ENCODE measurements around the gene TTC21B. TPM values are rescaled to one million over a fixed set of nuclear protein-coding genes. Genes with fewer than 3 reads are reported as not detected.

TTC21B gene
- total RNA-seq, 1 donor = 22.4 TPM

- no peak for DNase-seq (ENCODE audit: low read depth)
- TF ChIP-seq CTCF (IDR thresholded peaks at IDR 0.05; ENCODE audit: insufficient read depth, low read length) = no peak
- H3K4me3 ChIP-seq (ENCODE audit: low read depth, low read length) = no peak overlapping the region
Observed at GRCh38 chr2:165892526-165892925, 61.0 kb downstream of the TTC21B start.

GRCh38 chr2:165891943-165892342 lies 61.6 kb downstream of the TTC21B start:
- no peak for TF ChIP-seq CTCF (IDR thresholded peaks at IDR 0.05; ENCODE audit: insufficient read depth, low read length)
- no peak for DNase-seq (ENCODE audit: low read depth)
- H3K4me3 ChIP-seq (ENCODE audit: low read depth, low read length) = no peak overlapping the region

- TF ChIP-seq CTCF (IDR thresholded peaks at IDR 0.05; ENCODE audit: insufficient read depth, low read length) = no peak
- H3K4me3 ChIP-seq (ENCODE audit: low read depth, low read length) = no peak overlapping the region
- DNase-seq (ENCODE audit: low read depth) = no peak
Observed at GRCh38 chr2:165891345-165891744, 62.2 kb downstream of the TTC21B start.

DNA sequence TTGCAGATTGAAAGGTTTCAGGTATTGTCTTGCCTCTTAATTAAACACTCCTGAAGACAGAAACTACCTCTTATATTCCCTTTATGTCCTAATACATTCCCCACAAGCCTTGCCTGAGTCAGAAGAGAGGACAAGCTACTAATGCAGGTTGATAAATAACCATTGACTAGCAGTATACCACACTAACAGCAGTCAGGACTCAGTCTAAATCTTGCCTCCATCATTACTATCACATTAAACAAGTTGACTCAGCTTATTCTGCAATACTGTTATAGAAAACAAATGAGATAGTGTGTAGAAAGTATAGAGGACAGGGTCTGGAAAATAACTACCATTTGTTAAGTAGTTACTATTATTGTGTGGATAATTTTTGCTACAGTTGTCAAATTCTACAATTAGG lies 63.8 kb downstream of the TTC21B start:
- no peak overlapping the region for H3K4me3 ChIP-seq (ENCODE audit: low read depth, low read length)
- DNase-seq (ENCODE audit: low read depth) = no peak
- no peak for TF ChIP-seq CTCF (IDR thresholded peaks at IDR 0.05; ENCODE audit: insufficient read depth, low read length)

GRCh38 chr2:165889158-165889557 lies 64.4 kb downstream of the TTC21B start:
- no peak for DNase-seq (ENCODE audit: low read depth)
- TF ChIP-seq CTCF (IDR thresholded peaks at IDR 0.05; ENCODE audit: insufficient read depth, low read length) = no peak
- H3K4me3 ChIP-seq (ENCODE audit: low read depth, low read length) = no peak overlapping the region

GRCh38 chr2:165888171-165888570 lies 65.4 kb downstream of the TTC21B start:
- DNase-seq (ENCODE audit: low read depth) = no peak
- H3K4me3 ChIP-seq (ENCODE audit: low read depth, low read length) = no peak overlapping the region
- no peak for TF ChIP-seq CTCF (IDR thresholded peaks at IDR 0.05; ENCODE audit: insufficient read depth, low read length)

DNA sequence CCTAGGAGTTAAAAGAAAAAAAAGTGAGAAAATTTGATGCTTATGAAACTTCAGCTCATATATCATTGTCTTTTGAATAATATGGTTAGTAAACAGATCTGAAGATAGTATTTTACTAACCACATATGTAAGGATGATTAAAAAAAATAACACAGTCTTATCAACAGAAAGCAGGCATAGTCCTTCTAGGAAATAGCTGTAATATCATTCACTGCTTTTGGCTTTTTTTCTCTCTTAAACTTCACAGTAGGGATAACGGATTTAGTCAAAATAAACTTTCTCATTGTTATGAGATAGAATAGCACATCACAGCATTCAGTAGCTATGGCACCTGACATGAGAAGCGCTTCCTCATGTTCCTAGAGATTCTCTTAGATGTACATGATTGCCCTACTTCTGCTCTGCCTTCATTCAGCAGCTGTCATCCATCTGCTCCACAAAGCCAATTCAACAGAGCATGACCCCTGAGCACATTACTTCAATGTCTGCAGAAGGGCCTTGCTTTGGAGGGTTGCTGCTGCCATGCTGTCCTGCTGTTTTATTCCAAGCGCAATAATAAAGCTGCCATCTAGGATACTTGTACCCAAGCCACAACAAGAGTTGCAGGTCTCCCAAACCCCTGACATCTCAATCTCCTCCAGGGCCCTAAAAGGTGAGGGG lies 67.0 kb downstream of the TTC21B start:
- no peak for TF ChIP-seq CTCF (IDR thresholded peaks at IDR 0.05; ENCODE audit: insufficient read depth, low read length)
- H3K4me3 ChIP-seq (ENCODE audit: low read depth, low read length) = no peak overlapping the region
- no peak for DNase-seq (ENCODE audit: low read depth)
